GM23248 (cell line): Measurements from ENCODE around the gene RP9. TPM values are rescaled to one million over a fixed set of nuclear protein-coding genes. Genes with fewer than 3 reads are reported as not detected.

Source experiments
- DNase-seq: peaks from one replicate; pipeline ENCODE4 v3.0.0-alpha.2; 2015
- H2AFZ ChIP-seq: fragments of 200-600 bp; sonication (generic); 2 replicates; pipeline ENCODE4 v1.6.1; 2016; ENCODE audit warnings: antibody characterized with exemption
- H3F3A ChIP-seq: fragments of 200-600 bp; sonication (generic); 2 replicates; pipeline ENCODE4 v1.6.1; 2016; ENCODE audit warnings: mild to moderate bottlenecking, antibody characterized with exemption, mixed run types; ENCODE audit not compliant: insufficient read depth
- H3K27ac ChIP-seq: fragments of 200-600 bp; sonication (generic); 2 replicates; pipeline ENCODE4 v1.5.1; 2016; ENCODE audit warnings: mild to moderate bottlenecking
- H3K27me3 ChIP-seq: fragments of 200-600 bp; sonication (generic); replicated peaks from 2 replicates; pipeline ENCODE4 v1.6.1; 2016; ENCODE audit warnings: mild to moderate bottlenecking; ENCODE audit not compliant: insufficient read depth
- H3K36me3 ChIP-seq: fragments of 200-600 bp; sonication (generic); 2 replicates; pipeline ENCODE4 v1.6.1; 2016; ENCODE audit warnings: low read depth, mild to moderate bottlenecking
- H3K4me1 ChIP-seq: fragments of 200-600 bp; sonication (generic); 2 replicates; pipeline ENCODE4 v1.6.1; 2016; ENCODE audit warnings: mild to moderate bottlenecking; ENCODE audit not compliant: insufficient read depth
- H3K4me2 ChIP-seq: fragments of 200-600 bp; sonication (generic); one replicate; pipeline ENCODE4 v1.6.1; 2016; ENCODE audit warnings: mild to moderate bottlenecking; ENCODE audit not compliant: unreplicated experiment
- H3K4me3 ChIP-seq: fragments of 200-600 bp; sonication (generic); 2 replicates; pipeline ENCODE4 v1.5.1; 2016; ENCODE audit warnings: mild to moderate bottlenecking
- H3K79me2 ChIP-seq: fragments of 200-600 bp; sonication (generic); 2 replicates; pipeline ENCODE4 v1.6.1; 2016; ENCODE audit warnings: mild to moderate bottlenecking; ENCODE audit not compliant: insufficient read depth
- H3K9ac ChIP-seq: fragments of 200-600 bp; sonication (generic); 2 replicates; pipeline ENCODE4 v1.6.1; 2016; ENCODE audit warnings: mild to moderate bottlenecking
- H3K9me2 ChIP-seq: fragments of 200-600 bp; sonication (generic); 2 replicates; pipeline ENCODE4 v1.6.1; 2016; ENCODE audit warnings: mixed run types, mild to moderate bottlenecking, moderate library complexity; ENCODE audit not compliant: insufficient read depth
- H3K9me3 ChIP-seq: fragments of 200-600 bp; sonication (generic); one replicate; pipeline ENCODE4 v1.6.1; 2017; ENCODE audit warnings: low read depth
- H4K20me1 ChIP-seq: fragments of 200-600 bp; sonication (generic); 2 replicates; pipeline ENCODE4 v1.6.0; 2016; ENCODE audit not compliant: insufficient read depth
- EZH2 ChIP-seq: fragments of 200-600 bp; sonication (generic); IDR thresholded peaks from 2 replicates; pipeline ENCODE4 v1.6.1; 2018; ENCODE audit warnings: antibody characterized with exemption, mild to moderate bottlenecking; ENCODE audit not compliant: insufficient read depth, poor library complexity, severe bottlenecking
- EZH2phosphoT487 ChIP-seq: fragments of 200-600 bp; sonication (generic); IDR thresholded peaks from 2 replicates; pipeline ENCODE4 v1.6.1; 2018; ENCODE audit warnings: antibody characterized with exemption, moderate library complexity, mild to moderate bottlenecking, low read depth; ENCODE audit not compliant: insufficient read depth
- WGBS, 2 experiments: methylation state at CpG; one replicate each; pipeline ENCODE4 v1.1.6; 2015 to 2017; ENCODE audit warnings: low lambda C conversion rate in 2 of 2, low coverage in 1 of 2; ENCODE audit errors: missing lambda C conversion rate in 2 of 2; 5-methylcytosine and 5-hydroxymethylcytosine counted together
- in situ Hi-C: fragments of 300-500 bp; cut with MboI; formaldehyde crosslinking; loops from 2 replicates; pipeline ENCODE4 v1.15.0; 2020
- polyA plus RNA-seq: library from polyadenylated mRNA; unstranded; fragments of >200 nt; fragmentation: Nextera tagmentation; extraction: Ambion mirVana; gene quantifications from 2 replicates; pipeline ENCODE4 v1.2.1, GENCODE V29; 2016
- total RNA-seq: library from RNA; depleted of rRNA; stranded (reverse); fragments of >200 nt; shearing (Covaris generic); gene quantifications from 2 replicates; pipeline ENCODE4 v1.2.3, GENCODE V29; 2014

RP9 gene
- total and polyA plus RNA-seq, 2 experiments from 2014 or later = 9.5 to 24.7 TPM

GRCh38 chr7:33155811-33156210 is 46.6 kb upstream of the RP9 start:
- WGBS, 2 experiments = 55 to 58% methylated on average over 2 of the region's 2 CpGs
- no peaks in the 10 kb centered on the region for H3K9me3 ChIP-seq
- no peaks in the 10 kb centered on the region for H3K9me2 ChIP-seq
- H4K20me1 ChIP-seq = no peaks in the 10 kb centered on the region
- H3K79me2 ChIP-seq = no peaks in the 10 kb centered on the region; the same call in 1 of the 2 replicates
- H3K27ac ChIP-seq = peak overlapping the region; percentile 77
- peaks cover 37% of the 10 kb centered on the region for H3K4me1 ChIP-seq
- TF ChIP-seq EZH2 = no peak
- TF ChIP-seq EZH2phosphoT487 = no peak
- peak; percentile 83 for DNase-seq
- H3K9ac ChIP-seq = peak overlapping the region; percentile 36; the same call in 1 of the 2 replicates
- no peaks in the 10 kb centered on the region for H3K27me3 ChIP-seq
- H3K4me3 ChIP-seq = no peak overlapping the region
- H3K4me2 ChIP-seq = peak overlapping the region; percentile 54
- no peaks in the 10 kb centered on the region for H3K36me3 ChIP-seq
- in situ Hi-C loops = no loop called here
- peaks cover 28% of the 10 kb centered on the region for H3F3A ChIP-seq
- no peak overlapping the region for H2AFZ ChIP-seq

- TF ChIP-seq EZH2phosphoT487 = no peak
- no peak for TF ChIP-seq EZH2
- no peaks in the 10 kb centered on the region for H3K9me2 ChIP-seq
- 63 to 64% methylated on average over 3 of the region's 3 CpGs for WGBS, 2 experiments
- peaks cover 24% of the 10 kb centered on the region for H3K4me1 ChIP-seq
- H4K20me1 ChIP-seq = no peaks in the 10 kb centered on the region
- H3K9me3 ChIP-seq = no peaks in the 10 kb centered on the region
- peaks cover 23% of the 10 kb centered on the region for H3F3A ChIP-seq
- H3K27ac ChIP-seq = no peak overlapping the region
- H3K9ac ChIP-seq = no peak overlapping the region
- in situ Hi-C loops = no loop called here
- no peak overlapping the region for H3K4me2 ChIP-seq
- no peaks in the 10 kb centered on the region for H3K27me3 ChIP-seq
- DNase-seq = no peak
- H3K4me3 ChIP-seq = no peak overlapping the region
- no peaks in the 10 kb centered on the region for H3K36me3 ChIP-seq
- H2AFZ ChIP-seq = no peak overlapping the region
- H3K79me2 ChIP-seq = no peaks in the 10 kb centered on the region
Measured at GRCh38 chr7:33152087-33152486, 42.9 kb upstream of the RP9 start.

GRCh38 chr7:33145156-33145555 is 36.0 kb upstream of the RP9 start:
- H3K27ac ChIP-seq = no peak overlapping the region
- H3K4me1 ChIP-seq = 0 out of 2 replicates have a peak, but pooled peaks cover 5% of the 10 kb centered on the region
- H3K27me3 ChIP-seq = no peaks in the 10 kb centered on the region
- 86 to 87% methylated on average over 5 of the region's 5 CpGs for WGBS, 2 experiments
- TF ChIP-seq EZH2 = no peak
- no peak for TF ChIP-seq EZH2phosphoT487
- H3F3A ChIP-seq = no peaks in the 10 kb centered on the region
- H3K79me2 ChIP-seq = 0 out of 2 replicates have a peak, but pooled peaks cover 13% of the 10 kb centered on the region
- H3K9ac ChIP-seq = no peak overlapping the region
- no peak for DNase-seq
- H3K4me3 ChIP-seq = no peak overlapping the region
- H3K36me3 ChIP-seq = no peaks in the 10 kb centered on the region
- no peak overlapping the region for H2AFZ ChIP-seq
- H3K4me2 ChIP-seq = no peak overlapping the region
- no peaks in the 10 kb centered on the region for H3K9me3 ChIP-seq
- no peaks in the 10 kb centered on the region for H4K20me1 ChIP-seq
- no peaks in the 10 kb centered on the region for H3K9me2 ChIP-seq
- in situ Hi-C loops = no loop called here

GRCh38 chr7:33143996-33144718 is 35.0 kb upstream of the RP9 start:
- no peak overlapping the region for H3K27ac ChIP-seq
- H2AFZ ChIP-seq = no peak overlapping the region
- 73 to 74% methylated on average over 4 of the region's 4 CpGs for WGBS, 2 experiments
- no peaks in the 10 kb centered on the region for H4K20me1 ChIP-seq
- no peak overlapping the region for H3K4me3 ChIP-seq
- H3K9me3 ChIP-seq = no peaks in the 10 kb centered on the region
- in situ Hi-C loops = no loop called here
- no peaks in the 10 kb centered on the region for H3K9me2 ChIP-seq
- DNase-seq = peak; percentile 6
- no peaks in the 10 kb centered on the region for H3K36me3 ChIP-seq
- H3K79me2 ChIP-seq = 0 out of 2 replicates have a peak, but pooled peaks cover 13% of the 10 kb centered on the region
- no peak overlapping the region for H3K4me2 ChIP-seq
- no peaks in the 10 kb centered on the region for H3K27me3 ChIP-seq
- H3K4me1 ChIP-seq = 0 out of 2 replicates have a peak, but pooled peaks cover 5% of the 10 kb centered on the region
- H3K9ac ChIP-seq = no peak overlapping the region
- H3F3A ChIP-seq = no peaks in the 10 kb centered on the region
- TF ChIP-seq EZH2 = no peak
- TF ChIP-seq EZH2phosphoT487 = no peak
